Nephron (organoid): ENCODE results near the gene CRYL1.

Experiments
- H3K27ac Mint-ChIP-seq, 3 experiments: 2 replicates each; pipeline ENCODE4 v1.8.0; 2020; ENCODE audit warnings: mixed read lengths in 3 of 3, mild to moderate bottlenecking in 2 of 3, moderate library complexity in 1 of 3
- H3K27me3 Mint-ChIP-seq: 2 replicates; pipeline ENCODE4 v1.8.0; 2021; ENCODE audit warnings: low read depth, mild to moderate bottlenecking, moderate library complexity, mixed read lengths
- H3K36me3 Mint-ChIP-seq: 2 replicates; pipeline ENCODE4 v1.8.0; 2020; ENCODE audit warnings: low read depth, mixed read lengths
- H3K4me1 Mint-ChIP-seq: 2 replicates; pipeline ENCODE4 v1.8.0; 2020; ENCODE audit warnings: mixed read lengths
- H3K4me3 Mint-ChIP-seq, 3 experiments: 2 replicates each; pipeline ENCODE4 v1.8.0; 2020; ENCODE audit warnings: mild to moderate bottlenecking in 3 of 3, mixed read lengths in 3 of 3, moderate library complexity in 2 of 3
- H3K9me3 Mint-ChIP-seq: 2 replicates; pipeline ENCODE4 v1.8.0; 2020; ENCODE audit warnings: mixed read lengths
- CTCF ChIP-seq, 3 experiments: fragments of 200-600 bp; sonication (generic); IDR thresholded peaks; one replicate each; pipeline ENCODE4 v1.5.0; 2021; ENCODE audit warnings: antibody characterized with exemption in 3 of 3; ENCODE audit not compliant: unreplicated experiment in 3 of 3

Gene CRYL1

GRCh38 chr13:20456737-20457136, 68.9 kb downstream of the CRYL1 start:
- no peaks in the 10 kb centered on the region for H3K27me3 Mint-ChIP-seq
- H3K36me3 Mint-ChIP-seq = peaks cover 10% of the 10 kb centered on the region
- peaks cover 22% of the 10 kb centered on the region for H3K9me3 Mint-ChIP-seq
- no peak for TF ChIP-seq CTCF (IDR thresholded peaks at IDR 0.05; ENCODE audit: unreplicated experiment in 3 of 3)
- H3K27ac Mint-ChIP-seq = no peak overlapping the region
- no peak overlapping the region for H3K4me3 Mint-ChIP-seq
- no peaks in the 10 kb centered on the region for H3K4me1 Mint-ChIP-seq

- Mint-ChIP-seq H3K36me3 (peaks cover 29% of the 10 kb centered on the region), H3K27me3 (no peaks in the 10 kb centered on the region), H3K27ac (no peak overlapping the region), H3K4me3 (no peak overlapping the region), H3K9me3 (peaks cover 54% of the 10 kb centered on the region), H3K4me1 (no peaks in the 10 kb centered on the region)
- TF ChIP-seq CTCF (IDR thresholded peaks at IDR 0.05; ENCODE audit: unreplicated experiment in 3 of 3) = no peak
Observed at GRCh38 chr13:20451397-20451796, 74.3 kb downstream of the CRYL1 start.

GRCh38 chr13:20448470-20448869, 77.2 kb downstream of the CRYL1 start:
- TF ChIP-seq CTCF (IDR thresholded peaks at IDR 0.05; ENCODE audit: unreplicated experiment in 3 of 3) = no peak
- Mint-ChIP-seq H3K27ac (no peak overlapping the region), H3K27me3 (no peaks in the 10 kb centered on the region), H3K36me3 (peaks cover 31% of the 10 kb centered on the region), H3K4me1 (no peaks in the 10 kb centered on the region), H3K4me3 (no peak overlapping the region), H3K9me3 (peaks cover 57% of the 10 kb centered on the region)

- no peaks in the 10 kb centered on the region for H3K27me3 Mint-ChIP-seq
- peaks cover 10% of the 10 kb centered on the region for H3K4me1 Mint-ChIP-seq
- H3K9me3 Mint-ChIP-seq = peaks cover 51% of the 10 kb centered on the region
- TF ChIP-seq CTCF (IDR thresholded peaks at IDR 0.05; ENCODE audit: unreplicated experiment in 3 of 3) = no peak
- H3K36me3 Mint-ChIP-seq = peaks cover 30% of the 10 kb centered on the region
- H3K4me3 Mint-ChIP-seq = no peak overlapping the region
- no peak overlapping the region for H3K27ac Mint-ChIP-seq
Observed at GRCh38 chr13:20446900-20447299, 78.8 kb downstream of the CRYL1 start.

- H3K36me3 Mint-ChIP-seq = peaks cover 30% of the 10 kb centered on the region
- H3K27me3 Mint-ChIP-seq = no peaks in the 10 kb centered on the region
- H3K9me3 Mint-ChIP-seq = peaks cover 49% of the 10 kb centered on the region
- H3K4me1 Mint-ChIP-seq = peaks cover 12% of the 10 kb centered on the region
- H3K27ac Mint-ChIP-seq = no peak overlapping the region
- TF ChIP-seq CTCF (IDR thresholded peaks at IDR 0.05; ENCODE audit: unreplicated experiment in 3 of 3) = no peak
- H3K4me3 Mint-ChIP-seq = no peak overlapping the region
Observed at GRCh38 chr13:20446405-20446804, 79.3 kb downstream of the CRYL1 start.

- peaks cover 29% of the 10 kb centered on the region for H3K9me3 Mint-ChIP-seq
- H3K4me1 Mint-ChIP-seq = peaks cover 19% of the 10 kb centered on the region
- TF ChIP-seq CTCF (IDR thresholded peaks at IDR 0.05; ENCODE audit: unreplicated experiment in 3 of 3) = no peak
- peaks cover 24% of the 10 kb centered on the region for H3K36me3 Mint-ChIP-seq
- H3K27me3 Mint-ChIP-seq = no peaks in the 10 kb centered on the region
- H3K27ac Mint-ChIP-seq = no peak overlapping the region
- no peak overlapping the region for H3K4me3 Mint-ChIP-seq
Observed at GRCh38 chr13:20442798-20443381, 82.8 kb downstream of the CRYL1 start.
